ENCODE results near the gene CDK5. TPM values are rescaled to one million over a fixed set of nuclear protein-coding genes. Genes with fewer than 3 reads are reported as not detected.

The CDK5 gene
- total and polyA plus RNA-seq, 10 of the 15 experiments (the other 5 are each of a cell fraction or from before 2014, with no cell fraction given) = 1.5 to 33.4 (median 21.6) TPM

GRCh38 chr7:151028131-151028947, 29.4 kb downstream of the CDK5 start, which contains the start of gene ABCB8 (continued):
- TF ChIP-seq CEBPB (IDR thresholded peaks at IDR 0.05; ENCODE audit: borderline replicate concordance in 1 of 2, low read depth in 2 of 2, low read length in 2 of 2) (no peak), ZNF622 (IDR thresholded peaks at IDR 0.05) (no peak), SRF (IDR thresholded peaks at IDR 0.05; ENCODE audit: low read depth in 2 of 2, low read length in 2 of 2) (0 out of 4 replicates have a peak, but pooled peaks of 1 of the 2 experiments have one; percentile 30), CBX3 (IDR thresholded peaks at IDR 0.05; ENCODE audit: borderline replicate concordance, low read depth) (no peak), CEBPZ (IDR thresholded peaks at IDR 0.05; ENCODE audit: low read depth, low read length) (peak; percentile 85), MTA2 (IDR thresholded peaks at IDR 0.05; ENCODE audit: low read depth) (no peak), RCOR1 (conservative IDR thresholded peaks at IDR 0.05; ENCODE audit: low read depth, low read length) (no peak), NKRF (conservative IDR thresholded peaks at IDR 0.05) (peak; percentile 91), FOS (IDR thresholded peaks at IDR 0.05; ENCODE audit: borderline replicate concordance, extremely low read depth, insufficient read length) (peak; percentile 96), ZBED1 (IDR thresholded peaks at IDR 0.05; ENCODE audit: borderline replicate concordance) (no peak)
- TF ChIP-seq, protein P1, sequence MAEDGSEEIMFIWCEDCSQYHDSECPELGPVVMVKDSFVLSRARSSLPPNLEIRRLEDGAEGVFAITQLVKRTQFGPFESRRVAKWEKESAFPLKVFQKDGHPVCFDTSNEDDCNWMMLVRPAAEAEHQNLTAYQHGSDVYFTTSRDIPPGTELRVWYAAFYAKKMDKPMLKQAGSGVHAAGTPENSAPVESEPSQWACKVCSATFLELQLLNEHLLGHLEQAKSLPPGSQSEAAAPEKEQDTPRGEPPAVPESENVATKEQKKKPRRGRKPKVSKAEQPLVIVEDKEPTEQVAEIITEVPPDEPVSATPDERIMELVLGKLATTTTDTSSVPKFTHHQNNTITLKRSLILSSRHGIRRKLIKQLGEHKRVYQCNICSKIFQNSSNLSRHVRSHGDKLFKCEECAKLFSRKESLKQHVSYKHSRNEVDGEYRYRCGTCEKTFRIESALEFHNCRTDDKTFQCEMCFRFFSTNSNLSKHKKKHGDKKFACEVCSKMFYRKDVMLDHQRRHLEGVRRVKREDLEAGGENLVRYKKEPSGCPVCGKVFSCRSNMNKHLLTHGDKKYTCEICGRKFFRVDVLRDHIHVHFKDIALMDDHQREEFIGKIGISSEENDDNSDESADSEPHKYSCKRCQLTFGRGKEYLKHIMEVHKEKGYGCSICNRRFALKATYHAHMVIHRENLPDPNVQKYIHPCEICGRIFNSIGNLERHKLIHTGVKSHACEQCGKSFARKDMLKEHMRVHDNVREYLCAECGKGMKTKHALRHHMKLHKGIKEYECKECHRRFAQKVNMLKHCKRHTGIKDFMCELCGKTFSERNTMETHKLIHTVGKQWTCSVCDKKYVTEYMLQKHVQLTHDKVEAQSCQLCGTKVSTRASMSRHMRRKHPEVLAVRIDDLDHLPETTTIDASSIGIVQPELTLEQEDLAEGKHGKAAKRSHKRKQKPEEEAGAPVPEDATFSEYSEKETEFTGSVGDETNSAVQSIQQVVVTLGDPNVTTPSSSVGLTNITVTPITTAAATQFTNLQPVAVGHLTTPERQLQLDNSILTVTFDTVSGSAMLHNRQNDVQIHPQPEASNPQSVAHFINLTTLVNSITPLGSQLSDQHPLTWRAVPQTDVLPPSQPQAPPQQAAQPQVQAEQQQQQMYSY (CRISPR knock-in tag; IDR thresholded peaks at IDR 0.05) = no peak
- TF ChIP-seq, protein P2, sequence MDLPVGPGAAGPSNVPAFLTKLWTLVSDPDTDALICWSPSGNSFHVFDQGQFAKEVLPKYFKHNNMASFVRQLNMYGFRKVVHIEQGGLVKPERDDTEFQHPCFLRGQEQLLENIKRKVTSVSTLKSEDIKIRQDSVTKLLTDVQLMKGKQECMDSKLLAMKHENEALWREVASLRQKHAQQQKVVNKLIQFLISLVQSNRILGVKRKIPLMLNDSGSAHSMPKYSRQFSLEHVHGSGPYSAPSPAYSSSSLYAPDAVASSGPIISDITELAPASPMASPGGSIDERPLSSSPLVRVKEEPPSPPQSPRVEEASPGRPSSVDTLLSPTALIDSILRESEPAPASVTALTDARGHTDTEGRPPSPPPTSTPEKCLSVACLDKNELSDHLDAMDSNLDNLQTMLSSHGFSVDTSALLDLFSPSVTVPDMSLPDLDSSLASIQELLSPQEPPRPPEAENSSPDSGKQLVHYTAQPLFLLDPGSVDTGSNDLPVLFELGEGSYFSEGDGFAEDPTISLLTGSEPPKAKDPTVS (IDR thresholded peaks at IDR 0.05; ENCODE audit: low read depth, low read length) = no peak
- TF ChIP-seq, protein P3, sequence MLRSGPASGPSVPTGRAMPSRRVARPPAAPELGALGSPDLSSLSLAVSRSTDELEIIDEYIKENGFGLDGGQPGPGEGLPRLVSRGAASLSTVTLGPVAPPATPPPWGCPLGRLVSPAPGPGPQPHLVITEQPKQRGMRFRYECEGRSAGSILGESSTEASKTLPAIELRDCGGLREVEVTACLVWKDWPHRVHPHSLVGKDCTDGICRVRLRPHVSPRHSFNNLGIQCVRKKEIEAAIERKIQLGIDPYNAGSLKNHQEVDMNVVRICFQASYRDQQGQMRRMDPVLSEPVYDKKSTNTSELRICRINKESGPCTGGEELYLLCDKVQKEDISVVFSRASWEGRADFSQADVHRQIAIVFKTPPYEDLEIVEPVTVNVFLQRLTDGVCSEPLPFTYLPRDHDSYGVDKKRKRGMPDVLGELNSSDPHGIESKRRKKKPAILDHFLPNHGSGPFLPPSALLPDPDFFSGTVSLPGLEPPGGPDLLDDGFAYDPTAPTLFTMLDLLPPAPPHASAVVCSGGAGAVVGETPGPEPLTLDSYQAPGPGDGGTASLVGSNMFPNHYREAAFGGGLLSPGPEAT (IDR thresholded peaks at IDR 0.05; ENCODE audit: low read depth) = peak; percentile 97
- TF ChIP-seq, protein P4, sequence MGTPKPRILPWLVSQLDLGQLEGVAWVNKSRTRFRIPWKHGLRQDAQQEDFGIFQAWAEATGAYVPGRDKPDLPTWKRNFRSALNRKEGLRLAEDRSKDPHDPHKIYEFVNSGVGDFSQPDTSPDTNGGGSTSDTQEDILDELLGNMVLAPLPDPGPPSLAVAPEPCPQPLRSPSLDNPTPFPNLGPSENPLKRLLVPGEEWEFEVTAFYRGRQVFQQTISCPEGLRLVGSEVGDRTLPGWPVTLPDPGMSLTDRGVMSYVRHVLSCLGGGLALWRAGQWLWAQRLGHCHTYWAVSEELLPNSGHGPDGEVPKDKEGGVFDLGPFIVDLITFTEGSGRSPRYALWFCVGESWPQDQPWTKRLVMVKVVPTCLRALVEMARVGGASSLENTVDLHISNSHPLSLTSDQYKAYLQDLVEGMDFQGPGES (IDR thresholded peaks at IDR 0.05) = peak; percentile 95
